GM19351 (cell line): ENCODE data around the gene ABTB2.
"Not testable (repeated sequence)": the region's sequence is repeated elsewhere in the genome, so short reads cannot be mapped to it uniquely, and the experiment has no call there.

Experiments used
- ATAC-seq: cut with Tn5 transposase; IDR thresholded peaks from one replicate; pipeline ENCODE4 v1.9.1; 2021; ENCODE audit warnings: mild to moderate bottlenecking, moderate library complexity; ENCODE audit not compliant: unreplicated experiment

Gene ABTB2

DNA sequence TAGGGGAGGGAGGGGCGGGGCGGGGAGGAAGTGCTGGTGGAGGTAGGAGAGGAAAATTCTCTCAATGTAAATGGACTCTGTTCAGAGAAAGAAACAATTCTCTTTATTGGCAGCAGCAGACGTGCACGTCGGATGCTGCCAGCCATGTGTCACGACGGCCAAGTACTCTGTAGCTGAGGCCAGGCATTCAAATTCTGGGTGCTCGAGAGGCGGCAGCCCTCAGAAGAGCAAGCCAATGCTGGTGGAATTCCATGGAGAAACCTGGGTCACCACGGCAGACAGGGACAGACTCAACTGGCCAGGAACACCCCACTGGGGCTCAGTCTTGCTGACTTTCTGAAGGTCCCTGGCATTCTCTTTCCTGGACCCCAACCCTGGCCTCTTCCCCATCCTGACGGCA is 90.8 kb downstream of the ABTB2 start:
- ATAC-seq = no peak

DNA sequence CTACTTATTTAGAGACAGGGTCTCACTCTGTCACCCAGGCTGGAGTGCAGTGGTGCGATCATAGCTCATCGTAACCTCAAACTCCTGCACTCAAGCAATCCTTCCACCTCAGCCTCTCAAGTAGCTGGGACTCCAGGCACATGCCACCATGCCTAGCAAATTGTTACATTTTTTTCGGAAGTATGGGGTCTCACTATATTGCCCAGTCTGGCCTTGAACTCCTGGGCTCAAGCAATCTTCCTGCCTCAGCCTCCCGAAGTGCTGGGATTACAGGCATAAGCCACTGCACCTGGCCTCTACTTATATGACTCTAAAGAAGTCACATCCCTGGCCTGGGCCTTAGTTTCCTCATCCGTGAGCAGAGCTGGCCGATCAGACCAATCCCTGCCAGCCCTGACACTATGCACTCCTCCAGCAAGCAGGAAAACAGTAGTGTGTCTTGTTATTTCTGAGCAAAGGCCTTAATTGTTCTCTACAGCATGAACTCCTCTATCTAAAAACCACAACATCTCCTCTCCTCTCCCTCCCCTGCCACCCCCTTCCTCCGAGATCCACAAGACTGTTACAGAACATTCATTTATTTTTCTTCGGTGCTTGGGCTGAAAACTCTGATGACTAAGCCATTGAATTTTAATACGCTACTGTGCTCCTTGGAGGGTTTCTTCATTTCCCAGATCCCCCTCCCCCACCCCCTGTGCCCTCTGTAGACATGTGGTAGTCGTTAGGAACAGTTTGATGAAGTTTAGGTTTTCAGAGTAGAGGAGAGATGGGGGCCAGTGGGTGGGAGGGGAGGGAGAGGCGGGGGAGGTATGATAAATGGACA is 91.5 kb downstream of the ABTB2 start:
- ATAC-seq = no peak

DNA sequence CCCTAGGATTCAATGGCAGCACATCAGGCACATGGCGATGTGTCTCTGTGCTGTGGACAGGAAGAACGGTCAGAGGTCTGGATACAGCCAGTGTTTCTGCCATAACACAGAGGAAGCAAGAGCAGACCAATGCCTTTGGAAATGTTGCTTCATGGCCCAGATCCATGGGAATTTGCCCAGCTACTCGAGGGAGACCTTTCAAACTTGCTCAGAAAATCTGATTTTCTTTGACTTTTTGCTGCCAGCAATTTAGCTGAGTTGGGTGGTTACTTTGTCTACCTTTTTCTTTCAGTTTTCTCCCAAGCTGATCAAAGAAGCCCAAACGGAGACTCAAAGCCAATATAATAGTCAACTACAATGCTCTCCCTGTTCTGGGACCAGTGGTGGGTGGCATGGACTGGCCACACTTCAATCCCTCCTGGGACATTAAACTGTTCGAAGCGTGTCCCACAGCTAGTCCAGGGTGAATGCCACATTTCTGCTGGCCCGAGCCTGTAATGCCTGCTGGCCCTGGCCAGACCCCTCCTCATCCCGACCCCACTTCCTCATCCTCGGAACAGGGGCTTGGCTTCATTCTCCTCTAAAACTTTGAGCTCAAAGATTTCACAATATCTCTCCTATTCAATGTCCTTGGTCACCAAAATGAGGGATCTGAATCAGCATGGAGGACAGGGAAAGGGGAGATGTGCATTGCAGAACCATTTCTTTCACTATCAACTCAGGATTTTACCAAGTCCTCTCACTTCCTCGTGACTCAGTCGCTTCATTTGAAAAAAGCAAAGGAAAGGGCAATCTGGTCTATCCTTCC is 93.3 kb downstream of the ABTB2 start:
- ATAC-seq = no peak

DNA sequence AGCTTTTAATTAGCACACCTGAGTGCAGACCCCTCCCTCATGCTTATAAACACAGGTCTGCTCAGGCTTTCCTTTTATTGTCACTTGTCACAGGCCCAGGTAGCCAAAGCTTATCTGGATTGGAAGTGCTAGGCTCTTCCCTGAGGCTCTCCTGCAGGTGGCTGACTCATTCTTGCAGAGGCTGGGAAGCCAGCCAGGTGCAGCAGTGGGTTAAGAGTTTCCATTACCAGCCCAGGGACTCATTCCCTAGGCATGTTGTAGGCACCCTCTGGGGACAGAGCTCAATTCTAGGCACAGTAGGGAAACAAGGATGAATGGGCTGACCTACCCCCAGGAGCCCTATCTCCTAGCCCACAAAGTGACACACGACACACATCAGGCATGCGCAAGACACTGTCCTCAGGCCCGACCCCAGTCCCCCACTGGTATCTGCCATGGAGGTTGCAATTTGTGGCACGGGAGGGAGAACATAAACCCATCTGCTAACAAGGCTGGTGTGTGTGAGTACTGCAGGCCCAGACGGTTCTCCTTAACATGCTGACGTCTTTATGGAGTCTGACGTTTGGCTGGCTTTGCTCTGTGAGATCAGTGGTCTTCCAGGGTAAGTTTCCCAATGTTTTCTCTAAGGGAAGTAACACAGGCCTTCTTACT is 94.2 kb downstream of the ABTB2 start:
- no peak for ATAC-seq

DNA sequence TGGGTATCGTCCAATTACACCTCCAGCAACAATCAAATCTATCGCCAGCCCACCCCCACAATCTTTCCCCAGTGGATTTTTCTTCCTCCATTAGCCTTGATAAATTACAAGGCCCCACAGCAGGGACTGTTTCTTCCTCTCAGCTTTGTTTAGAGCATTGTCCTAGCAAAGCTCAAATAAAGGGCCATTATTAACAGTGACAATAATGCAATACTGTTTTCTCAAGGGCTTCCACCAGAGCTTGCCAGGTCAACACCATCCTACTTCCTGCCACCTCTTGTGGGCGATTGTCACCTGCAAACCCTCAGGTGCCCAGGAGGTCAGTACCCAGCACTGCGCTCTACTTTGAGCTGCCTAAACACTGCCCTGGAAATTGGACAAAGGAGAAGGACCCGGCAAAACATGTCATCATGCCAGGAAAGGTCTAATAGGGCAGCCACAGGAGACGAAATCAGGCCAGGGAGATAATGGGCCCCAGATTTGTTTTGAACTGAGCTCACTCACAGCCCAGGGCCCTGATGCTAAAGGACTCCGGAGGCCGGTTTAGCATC is 95.2 kb downstream of the ABTB2 start:
- ATAC-seq = no peak

DNA sequence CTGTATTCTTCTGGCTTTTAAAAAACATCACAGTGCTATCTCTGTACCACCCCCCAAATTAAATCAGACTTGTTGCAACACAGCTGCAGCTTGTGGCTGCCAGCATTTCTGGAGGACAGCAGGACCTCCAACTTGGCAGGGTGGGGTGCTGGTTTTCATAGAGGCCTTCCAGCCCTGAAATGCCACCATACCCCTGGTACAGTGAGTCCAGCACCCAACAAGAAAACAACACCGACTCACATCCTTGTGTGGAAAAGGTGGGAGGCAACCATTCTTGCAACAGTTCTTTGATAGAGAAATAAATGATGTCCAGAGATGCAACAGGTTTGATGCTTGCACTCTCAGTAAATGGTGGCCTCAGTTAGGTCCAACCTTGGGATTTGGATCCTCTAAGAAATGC is 96.0 kb downstream of the ABTB2 start:
- ATAC-seq = no peak

DNA sequence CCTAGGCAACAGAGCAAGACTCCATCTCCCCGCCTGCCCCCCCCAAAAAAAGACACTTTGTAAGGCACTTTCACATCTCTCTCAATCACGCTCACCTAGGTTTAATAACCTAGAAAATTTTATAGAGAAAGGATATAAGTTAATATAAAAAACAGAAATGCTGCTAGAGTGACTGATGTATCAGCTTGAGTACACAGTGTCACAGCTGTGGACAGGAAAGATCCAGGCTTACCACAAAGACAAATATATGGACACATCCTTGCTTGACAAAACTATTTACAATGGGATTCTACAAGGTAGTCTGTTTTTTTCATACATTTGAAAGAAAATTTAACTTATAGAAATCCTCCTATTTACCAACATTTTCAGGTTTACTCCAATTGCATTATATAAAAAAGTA is 96.7 kb downstream of the ABTB2 start:
- ATAC-seq = no peak

DNA sequence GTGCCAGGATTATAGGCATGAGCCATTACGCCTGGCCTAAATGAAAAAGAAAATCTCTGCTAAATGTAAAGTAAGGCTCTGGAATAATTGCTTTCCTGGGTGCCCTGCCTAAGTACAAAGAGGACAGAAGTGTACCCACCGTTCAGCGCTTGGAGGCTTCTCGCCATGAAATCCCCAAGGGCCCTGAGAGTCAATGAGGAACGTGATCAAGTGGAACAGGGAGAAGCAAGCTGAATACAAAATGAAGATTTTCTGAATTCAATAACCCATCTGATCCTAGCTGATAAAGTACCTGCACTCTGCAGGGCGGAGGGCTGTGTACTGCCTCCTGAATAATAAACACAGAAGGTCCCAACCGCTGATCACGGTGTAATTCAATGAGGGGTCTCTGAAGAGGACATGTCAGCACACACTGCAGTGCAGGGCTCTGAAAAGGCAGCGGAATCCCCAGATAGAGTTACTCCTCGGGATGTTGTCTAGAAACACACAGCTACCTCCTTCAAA is 97.7 kb downstream of the ABTB2 start:
- ATAC-seq = no peak

DNA sequence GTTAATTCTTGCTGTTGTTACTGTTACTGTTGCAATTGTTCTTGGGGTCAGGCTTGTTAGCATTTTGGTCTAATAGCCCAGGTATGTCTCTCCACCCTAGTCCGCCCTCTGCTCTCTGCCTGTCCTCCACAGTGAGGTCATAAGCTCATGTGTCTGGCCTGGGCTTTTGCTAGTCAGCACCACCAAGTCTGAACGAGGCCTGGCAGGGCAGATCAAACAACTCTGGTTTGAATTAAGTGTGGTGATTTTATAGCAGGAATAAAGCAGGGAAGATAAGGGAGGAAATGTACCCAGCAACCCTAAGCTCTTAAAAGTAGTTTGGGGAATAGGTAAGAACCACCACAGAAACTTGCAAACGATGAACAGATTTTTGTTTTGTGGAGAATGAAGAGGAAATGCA is 98.7 kb downstream of the ABTB2 start:
- no peak for ATAC-seq

DNA sequence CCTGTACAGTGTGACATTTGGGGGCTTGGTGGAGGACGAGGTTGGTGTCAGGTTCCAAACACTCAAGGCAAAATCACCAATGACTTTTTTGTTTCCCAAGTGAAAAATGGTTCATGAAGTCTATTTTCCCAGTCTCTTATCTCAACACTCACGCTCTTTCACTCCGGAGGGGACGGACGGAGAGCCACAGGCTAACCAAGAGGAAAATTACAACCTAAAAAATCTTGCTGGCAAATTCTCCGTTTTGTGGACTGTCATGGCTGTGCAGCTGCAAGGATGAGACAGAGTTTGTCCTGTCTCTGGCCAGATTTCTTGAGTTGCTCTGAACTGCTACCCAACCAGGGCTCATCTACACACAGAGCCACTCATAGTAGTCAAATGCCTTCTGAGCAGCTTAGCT is 101.2 kb downstream of the ABTB2 start:
- no peak for ATAC-seq

DNA sequence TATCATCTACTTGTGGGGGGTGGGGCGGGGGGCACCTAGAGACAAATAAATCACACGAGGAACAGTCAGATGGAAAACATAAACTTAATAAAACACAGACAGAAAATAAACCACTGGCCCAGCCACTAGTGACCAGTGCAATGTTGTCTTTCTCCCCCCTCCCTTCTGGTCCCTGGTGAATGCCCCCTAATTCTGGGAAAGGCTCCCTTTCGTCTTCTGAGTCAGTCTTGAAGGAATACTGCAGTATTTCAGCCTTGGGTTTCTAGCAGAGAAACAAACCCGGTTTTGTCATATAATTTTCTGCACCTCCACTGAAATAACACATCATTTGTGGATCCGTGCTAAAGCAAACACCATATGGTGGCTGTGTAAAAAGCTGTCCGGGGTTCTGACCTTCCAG is 101.7 kb downstream of the ABTB2 start:
- no peak for ATAC-seq

DNA sequence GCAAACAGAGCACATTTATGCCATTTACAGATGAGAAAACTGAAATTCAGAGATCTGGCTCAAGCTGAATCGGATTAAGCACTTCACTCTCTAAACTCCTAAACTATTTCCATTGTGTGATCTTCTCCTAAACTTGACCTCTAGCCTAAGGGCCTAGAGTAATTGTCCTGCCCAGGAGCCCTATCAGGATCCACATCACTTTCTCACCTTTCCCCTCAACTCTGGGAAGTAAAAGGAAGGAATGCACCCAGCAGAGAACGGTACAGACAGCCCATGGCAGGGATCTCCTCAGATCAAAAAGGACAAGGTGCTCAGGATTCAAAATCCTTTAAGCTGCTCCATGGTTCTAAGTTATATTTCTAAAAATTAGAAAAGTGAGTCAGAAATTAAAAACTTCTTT is 102.7 kb downstream of the ABTB2 start:
- no peak for ATAC-seq

DNA sequence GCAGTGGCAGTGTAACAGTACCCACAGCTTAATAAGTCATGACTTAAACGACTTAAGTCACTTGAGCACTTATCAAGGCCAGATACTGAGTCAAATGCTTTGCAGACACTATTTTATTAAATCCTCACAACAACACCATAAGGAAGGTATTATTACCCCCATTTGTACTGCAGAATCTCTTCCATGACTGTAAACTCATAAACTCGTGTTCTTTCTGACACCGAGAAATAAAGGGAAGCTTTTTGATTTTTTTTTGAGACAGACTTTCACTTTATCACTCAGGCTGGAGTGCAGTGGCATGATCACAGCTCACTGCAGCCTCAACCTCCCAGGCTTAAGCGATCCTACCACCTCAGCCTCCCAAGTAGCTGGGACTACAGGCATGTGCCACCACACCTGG is 103.8 kb downstream of the ABTB2 start:
- ATAC-seq = no peak

DNA sequence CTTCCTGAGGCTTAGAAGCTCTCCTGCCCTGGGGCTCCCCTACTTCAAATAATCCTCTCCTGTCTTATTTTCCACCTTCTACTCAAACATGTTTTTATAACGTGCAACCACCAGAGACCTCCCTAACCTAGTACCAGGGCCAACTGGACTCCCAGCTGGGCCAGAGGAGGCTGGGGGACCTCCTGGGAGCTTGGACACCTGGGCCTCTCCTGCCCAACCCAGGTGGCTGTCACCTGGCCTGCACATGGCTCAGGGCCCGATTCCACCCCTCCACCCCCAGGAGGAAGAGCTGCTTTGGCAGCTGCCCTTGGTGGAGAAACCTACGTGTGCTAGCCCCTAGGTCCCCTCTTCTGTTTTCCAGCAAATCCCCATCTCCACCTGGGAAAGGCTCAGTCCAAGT is 105.2 kb downstream of the ABTB2 start:
- ATAC-seq = no peak

DNA sequence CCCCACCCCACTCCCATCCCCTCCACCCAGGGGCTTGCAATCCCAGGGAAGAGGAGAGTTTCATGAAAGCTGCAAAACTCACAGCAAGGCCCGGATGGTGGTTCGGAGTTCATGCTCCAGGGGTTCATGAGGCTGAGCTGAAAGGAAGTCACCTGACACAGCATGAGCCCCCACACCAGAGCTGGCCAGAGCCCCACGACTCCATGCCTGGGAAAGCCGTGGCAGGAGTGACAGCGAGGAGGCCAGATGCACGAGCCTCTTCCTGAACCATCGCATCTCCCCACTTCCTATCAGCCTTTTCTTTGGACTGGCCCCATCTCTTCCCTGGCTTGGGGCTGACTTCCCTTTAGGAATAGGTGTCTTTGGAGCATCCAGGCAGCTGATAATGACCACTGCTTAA is 105.8 kb downstream of the ABTB2 start:
- no peak for ATAC-seq

DNA sequence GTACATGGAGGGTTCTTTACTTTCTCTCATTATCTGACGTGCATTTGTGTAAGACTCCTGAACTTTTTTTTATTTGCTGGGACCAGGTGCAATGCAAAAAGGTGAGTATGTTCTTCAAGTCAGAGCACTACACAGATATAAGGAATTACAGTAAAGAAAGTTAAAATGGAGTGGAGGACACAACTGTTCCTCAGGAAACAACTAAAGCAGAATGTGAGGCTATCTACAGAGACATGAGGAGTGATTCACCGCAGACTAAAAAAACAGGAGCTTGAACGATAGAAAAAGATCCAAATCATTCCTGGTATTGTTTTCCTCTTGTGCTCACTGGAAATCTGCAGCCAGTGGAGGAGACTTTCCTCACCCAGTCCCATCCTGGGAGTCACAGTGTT is 106.2 kb downstream of the ABTB2 start:
- no peak for ATAC-seq

DNA sequence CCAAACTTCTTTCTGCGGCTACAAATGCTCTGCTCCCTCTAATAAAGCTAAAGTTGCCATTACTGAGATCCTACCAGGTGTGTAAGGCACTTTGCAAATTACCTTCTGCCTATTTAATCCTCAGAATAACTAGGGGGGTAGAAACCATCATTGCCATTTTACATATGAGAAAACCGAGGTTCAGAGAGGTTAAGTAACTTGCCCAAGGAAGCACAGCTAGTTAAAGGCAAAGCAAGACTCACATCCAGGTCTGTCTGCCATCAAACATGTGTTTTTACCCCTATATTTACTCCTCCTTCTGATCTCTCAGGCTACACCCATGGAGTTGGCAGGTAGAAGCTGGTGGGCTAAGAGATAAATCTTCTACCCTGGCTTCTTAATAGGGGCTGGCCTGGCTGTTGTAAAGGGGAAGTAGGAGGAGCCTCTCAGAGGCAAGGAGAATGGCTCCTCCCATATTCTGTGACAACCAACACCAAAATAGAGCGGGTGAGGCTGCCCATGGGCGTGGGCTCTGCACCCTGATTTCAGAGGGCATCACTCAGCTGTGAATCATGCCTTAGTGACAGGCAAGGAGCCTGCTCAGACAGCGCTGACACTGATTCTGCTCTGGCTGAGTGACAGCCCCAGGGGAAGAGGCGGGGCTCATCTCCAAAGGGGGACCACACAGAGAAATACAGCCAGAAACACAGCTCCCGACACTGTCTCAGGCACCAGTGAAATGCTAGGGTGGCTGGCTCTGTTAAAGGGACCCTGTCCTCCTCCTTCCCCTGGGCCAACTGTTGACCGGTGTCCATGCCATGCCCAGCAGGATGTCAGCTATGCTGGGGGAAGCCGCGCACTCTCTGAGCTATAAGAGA is 106.8 kb downstream of the ABTB2 start:
- peak; percentile 83 for ATAC-seq

DNA sequence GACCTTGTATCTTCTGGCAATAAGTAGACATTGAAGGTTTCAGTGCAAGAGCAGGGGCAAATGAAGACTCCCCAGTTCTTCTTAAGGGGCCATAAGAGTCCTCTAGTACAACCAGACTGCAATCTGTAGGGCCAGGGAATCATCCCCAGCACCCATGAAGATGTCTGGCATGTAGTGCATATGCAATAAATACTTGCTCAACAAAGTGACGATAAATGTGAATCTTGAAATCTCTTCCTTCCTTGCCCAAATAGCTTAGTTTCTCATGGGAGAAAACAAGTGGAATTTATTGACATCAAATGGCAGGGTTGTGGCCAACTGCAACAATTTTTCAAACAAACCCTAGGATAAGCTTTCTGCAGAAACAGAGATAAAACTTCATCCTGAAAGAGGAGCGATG is 107.6 kb downstream of the ABTB2 start:
- ATAC-seq = no peak

DNA sequence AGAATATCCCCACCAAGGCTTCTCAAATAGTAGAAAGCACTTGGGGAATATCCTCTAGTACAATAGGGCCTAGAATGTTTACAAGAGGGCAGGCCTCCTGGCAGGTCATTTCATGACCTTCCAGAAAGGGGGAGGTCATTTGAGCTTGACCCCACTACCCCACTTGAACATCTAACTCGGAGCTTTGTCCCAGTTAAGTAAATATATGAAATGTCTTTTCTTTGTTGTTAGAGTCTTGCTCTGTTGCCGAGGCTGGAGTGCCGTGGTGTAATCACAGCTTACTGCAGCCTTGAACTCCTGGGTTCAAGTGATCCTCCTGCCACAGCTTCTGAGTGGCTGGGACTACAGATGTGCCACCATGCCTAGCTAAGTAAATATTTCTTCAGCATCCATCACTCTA is 108.4 kb downstream of the ABTB2 start:
- no peak for ATAC-seq

DNA sequence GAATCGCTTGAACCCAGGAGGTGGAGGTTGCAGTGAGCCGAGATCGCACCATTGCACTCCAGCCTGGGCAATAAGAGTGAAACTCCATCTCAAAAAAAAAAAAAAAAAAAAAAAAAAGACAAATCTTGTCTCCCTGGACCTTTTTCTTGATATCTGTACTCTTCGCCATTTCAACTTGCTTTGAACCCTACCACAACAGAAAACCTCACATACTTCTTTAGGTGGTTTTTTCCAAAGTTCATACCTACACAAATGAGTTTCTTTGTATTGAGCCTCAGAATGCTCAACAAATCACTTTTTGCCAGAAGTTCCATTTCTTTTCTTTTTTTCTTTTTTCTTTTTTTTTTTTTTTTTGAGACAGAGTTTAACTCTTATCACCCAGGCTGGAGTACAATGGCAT is 111.3 kb downstream of the ABTB2 start:
- not testable (repeated sequence) for ATAC-seq
